HG02885 (cell line): Measurements from ENCODE around the gene SLC44A2.
A peak's percentile ranks its signal among the peaks of the same experiment; 100 is the strongest.

ENCODE experiments used
- ATAC-seq: cut with Tn5 transposase; IDR thresholded peaks from one replicate; pipeline ENCODE4 v1.9.1; 2021; ENCODE audit warnings: mild to moderate bottlenecking; ENCODE audit not compliant: unreplicated experiment, poor library complexity

SLC44A2 gene

DNA sequence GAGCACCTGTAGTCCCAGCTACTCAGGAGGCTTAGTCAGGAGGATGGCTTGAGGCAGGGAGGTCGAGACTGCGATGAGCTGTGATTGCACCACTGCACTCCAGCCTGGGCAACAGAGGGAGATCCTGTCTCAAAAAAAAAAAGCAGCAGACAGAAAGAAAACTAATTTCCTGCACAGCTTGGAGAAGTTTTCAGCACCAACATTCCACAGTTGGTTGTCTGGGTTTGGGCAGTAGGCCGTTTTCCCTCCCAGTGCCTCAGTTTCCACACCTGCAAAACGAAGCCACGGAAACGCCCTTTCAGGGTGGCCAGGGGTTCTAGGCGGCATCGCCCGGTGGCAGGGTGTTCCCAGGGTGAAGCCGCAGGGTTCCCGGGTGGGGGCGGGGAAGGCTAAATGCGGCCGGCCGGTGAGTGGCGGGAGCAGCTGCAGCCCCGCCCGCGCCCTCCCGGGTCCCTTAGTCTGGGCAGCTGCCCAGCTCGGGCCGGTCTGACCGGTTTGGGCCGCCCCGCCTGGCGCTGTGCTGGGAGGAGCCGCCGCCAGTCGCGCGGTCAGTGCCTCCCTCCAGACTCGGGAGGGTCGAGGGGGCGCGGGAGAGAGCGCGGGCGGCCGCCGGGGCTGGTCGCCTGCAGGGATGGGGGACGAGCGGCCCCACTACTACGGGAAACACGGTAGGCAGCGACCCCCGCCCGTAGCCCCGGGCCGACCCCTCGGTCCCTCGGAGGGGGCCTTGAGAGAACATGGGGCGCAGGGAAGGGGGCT lies at the start of gene SLC44A2:
TSS of gene SLC44A2 (plus strand) at position 551 of the 759 bp plus-strand sequence. CDS start at position 632, 81 bp downstream.
- ATAC-seq, result no peak

- no peak for ATAC-seq
Observed at GRCh38 chr19:10577951-10578350, 47.4 kb upstream of the SLC44A2 start.

- ATAC-seq, result no peak
Observed at GRCh38 chr19:10580979-10581631, 44.2 kb upstream of the SLC44A2 start.

DNA sequence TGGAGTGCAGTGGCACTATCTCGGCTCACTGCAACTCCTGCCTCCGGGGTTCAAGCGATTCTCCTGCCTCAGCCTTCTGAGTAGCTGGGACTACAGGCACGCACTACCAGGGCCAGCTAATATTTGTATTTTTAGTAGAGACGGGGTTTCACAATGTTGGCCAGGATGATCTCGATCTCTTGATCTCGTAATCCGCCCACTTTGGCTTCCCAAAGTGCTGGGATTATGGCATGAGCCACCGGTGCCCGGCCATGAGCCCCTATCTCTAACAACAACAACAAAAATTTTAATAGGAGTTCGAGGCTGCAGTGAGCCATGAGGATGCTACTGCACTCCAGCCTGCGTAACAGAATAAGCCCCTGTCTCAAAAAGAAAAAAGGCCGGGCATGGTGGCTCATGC lies 43.3 kb upstream of the SLC44A2 start:
- ATAC-seq, result no peak

DNA sequence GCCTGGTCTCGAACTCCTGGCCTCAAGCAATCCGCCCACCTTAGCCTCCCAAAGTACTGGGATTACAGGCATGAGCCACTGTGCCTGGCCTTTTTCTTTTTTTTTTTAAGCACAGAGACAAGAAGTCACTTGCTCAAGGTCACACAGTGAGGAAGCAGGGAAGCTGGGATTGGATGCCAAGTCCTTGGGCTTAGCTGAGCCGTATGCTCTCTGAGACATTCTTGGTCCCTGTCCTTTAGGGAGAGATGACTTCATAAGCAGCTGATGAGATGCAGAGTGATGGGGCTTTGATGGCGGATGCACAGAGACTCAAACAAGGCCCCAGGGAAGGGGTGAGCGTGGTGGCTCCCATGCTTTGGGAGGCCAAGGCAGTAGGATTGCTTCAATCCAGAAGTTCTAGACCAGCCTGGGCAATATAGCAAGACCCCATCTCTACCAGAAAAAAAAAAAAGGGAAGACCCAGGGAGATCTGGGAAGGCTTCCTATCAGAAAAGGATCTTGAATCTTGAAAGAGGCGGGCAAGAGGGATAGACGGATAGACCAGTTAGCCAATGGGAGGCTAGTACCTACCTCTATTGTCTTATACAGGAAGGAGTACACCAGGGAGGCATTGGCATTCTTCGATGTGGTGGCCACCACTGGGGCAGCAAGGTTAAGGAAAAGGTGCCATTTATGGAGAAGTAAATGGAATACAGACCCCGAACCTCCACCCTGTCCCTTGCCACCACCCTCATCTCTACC lies 42.1 kb upstream of the SLC44A2 start:
- ATAC-seq, result no peak

DNA sequence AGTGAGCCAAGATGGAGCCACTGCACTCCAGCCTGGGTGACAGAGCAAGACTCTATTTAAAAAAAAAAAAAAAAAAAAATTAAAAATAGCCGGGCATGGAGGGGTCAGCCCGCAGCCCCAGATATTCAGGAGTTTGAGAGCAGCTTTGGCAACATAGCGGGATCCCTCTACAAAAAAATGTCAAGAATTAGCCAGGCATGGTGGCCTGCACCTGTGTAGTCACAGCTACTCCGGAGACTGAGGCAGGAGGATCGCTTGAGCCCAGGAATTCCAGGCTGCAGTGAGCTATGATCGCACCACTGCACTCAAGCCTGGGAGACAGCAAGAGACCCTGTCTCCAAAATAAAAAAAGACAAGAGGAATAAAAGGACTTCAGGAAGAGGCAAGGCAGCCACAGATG lies 39.0 kb upstream of the SLC44A2 start:
- ATAC-seq, result no peak

GRCh38 chr19:10587022-10587838 lies 38.1 kb upstream of the SLC44A2 start, which contains the start of gene AP1M2:
Gene AP1M2, minus strand, starts transcription at chr19:10587312. Its CDS starts 81 bp downstream, at chr19:10587231.
- no peak for ATAC-seq

GRCh38 chr19:10587839-10588150 lies 37.6 kb upstream of the SLC44A2 start:
- ATAC-seq, result no peak

DNA sequence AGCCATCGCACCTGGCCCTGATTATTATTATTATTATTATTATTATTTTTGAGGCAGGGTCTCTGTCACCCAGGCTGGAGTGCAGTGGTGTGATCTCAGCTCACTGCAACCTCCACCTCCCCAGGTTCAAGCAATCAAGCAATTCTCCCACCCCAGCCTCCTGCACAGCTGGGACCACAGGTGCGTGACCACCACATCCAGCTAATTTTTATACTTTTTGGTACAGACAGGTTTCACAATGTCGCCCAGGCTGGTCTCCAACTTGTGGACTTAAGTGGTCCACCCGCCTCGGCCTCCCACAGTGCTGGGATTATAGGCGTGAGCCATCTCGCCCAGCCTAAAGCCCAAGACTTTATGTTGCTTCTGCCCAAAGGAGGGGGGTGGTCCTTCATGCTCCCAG lies 32.2 kb upstream of the SLC44A2 start:
- no peak for ATAC-seq

DNA sequence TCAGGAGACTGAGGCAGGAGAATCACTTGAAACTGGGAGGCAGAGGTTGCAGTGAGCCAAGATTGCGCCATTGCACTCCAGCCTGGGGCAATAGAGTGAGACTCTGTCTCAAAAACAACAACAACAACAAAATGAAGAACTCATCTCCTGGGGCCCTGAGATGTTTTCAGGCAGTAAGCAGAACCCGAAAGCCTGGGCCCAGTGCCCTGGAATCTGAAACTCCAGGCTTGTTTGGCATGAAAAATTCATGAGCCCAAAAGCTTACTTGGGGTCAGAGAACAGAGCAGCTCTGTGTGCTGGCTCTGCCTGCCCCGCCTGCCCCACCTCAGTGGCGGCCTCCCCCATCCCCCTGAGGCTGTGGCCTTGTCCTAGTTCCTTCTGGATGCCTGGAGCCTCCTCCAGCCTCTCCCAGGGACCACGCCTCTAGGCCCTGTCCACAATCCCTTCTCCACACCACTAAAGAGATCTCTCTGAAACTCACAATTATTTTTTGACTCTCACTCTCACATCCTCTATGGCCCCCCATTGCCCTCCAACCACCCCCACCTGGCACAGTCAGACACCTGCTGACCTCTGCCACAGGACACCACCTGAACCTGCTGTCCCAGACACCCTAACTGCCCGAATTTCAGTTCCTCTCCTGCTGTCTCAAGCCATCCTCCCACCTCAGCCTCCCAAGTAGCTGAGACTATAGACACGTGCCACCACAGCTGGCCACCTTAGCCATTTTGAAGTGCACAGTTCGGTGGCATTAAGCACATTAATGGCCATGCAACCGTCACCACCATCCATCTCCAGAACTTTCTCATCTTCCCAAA lies 31.3 kb upstream of the SLC44A2 start:
- no peak for ATAC-seq

DNA sequence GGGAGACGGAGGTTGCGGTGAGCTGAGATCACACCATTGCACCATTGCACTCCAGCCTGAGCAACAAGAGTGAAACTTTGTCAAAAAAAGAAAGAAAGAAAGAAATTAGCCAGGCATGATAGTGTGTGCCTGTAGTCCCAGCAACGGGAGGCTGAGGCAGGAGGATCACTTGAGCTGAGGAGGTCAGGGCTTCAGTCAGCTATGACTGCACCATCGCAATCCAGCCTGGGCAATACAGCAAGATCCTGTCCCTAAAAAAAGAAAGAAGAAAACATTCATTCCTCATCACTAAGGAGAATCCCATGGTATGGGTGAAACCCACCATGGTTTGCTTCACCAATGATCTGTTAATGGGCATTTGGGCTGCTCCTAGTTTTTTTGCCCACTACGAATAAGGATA lies 25.2 kb upstream of the SLC44A2 start:
- no peak for ATAC-seq

DNA sequence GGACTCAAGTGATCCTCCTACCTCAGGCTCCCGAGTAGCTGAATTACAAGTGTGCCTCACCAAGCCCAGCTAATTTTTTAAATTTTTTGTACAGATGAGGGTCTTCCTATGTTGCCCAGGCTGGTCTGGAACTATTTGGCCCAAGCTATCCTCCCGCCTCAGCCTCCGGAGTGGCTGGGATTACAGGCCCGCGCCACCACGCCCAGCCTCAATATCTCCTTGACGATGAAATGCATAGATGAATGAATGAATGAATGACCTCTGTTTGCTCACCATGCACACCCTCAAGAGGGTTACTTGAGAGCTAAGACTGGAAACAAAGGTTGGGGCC lies 23.4 kb upstream of the SLC44A2 start:
- ATAC-seq, result no peak

GRCh38 chr19:10602330-10603083 lies 22.8 kb upstream of the SLC44A2 start:
- peak; percentile 70 for ATAC-seq

GRCh38 chr19:10603084-10603872 lies 22.1 kb upstream of the SLC44A2 start:
- ATAC-seq, result peak; percentile 42

DNA sequence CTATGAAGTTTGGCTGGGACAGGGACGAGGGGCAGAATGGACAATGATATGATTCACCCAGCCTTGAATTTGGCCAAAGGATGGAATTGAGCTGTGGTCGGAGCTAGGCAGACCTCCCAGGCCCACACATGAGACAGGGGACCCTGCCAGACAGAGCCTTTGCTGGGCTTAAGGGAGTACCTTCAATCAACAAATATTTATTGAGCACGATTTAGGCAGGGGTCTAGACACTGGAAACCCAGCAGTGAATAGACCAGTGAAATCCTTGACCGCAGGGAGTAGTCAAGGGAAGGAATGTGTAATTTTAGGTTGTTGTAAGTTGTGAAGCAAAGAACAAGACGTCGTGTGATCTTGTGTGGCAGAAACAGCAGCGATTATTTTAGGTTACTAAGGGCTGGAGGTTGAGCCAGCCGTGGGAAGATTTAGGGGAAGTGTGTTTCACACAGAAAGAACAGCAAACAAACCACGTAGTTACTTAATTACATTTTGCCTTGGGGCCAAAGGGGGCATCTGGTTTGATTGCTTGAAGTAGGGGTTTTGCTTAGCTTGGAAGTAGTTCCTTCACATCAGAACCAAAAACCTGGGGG lies 21.4 kb upstream of the SLC44A2 start:
- no peak for ATAC-seq

GRCh38 chr19:10604460-10604980 lies 20.8 kb upstream of the SLC44A2 start:
- no peak for ATAC-seq

DNA sequence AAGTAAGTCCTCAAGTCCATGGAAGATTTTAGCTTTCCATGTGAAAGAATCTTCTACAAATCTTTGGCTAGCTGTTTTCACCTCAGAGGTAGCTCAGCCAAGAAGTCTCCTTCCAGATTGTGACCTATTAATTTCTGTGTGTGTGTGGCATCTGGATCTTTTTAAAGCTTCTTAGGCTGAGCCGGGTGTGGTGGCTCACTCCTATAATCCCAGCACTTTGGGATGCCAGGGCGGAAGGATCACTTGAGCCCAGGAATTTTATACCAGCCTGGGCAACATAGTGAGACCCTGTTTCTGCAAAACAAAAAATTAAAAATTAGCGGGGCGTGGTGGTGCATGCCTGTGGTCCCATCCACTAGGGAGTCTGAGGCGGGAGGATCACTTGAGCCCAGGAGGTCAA lies 13.4 kb upstream of the SLC44A2 start:
- no peak for ATAC-seq
